GM21381 (cell line): ENCODE data around the gene ZNF554.

ENCODE experiments used
- ATAC-seq: cut with Tn5 transposase; IDR thresholded peaks from one replicate; pipeline ENCODE4 v1.9.1; 2021; ENCODE audit warnings: mild to moderate bottlenecking, moderate library complexity; ENCODE audit not compliant: unreplicated experiment

The ZNF554 gene

GRCh38 chr19:2824129-2824528, 4.5 kb downstream of the ZNF554 start:
- ATAC-seq, result no peak

GRCh38 chr19:2827022-2827421, 7.4 kb downstream of the ZNF554 start:
- no peak for ATAC-seq

- no peak for ATAC-seq
These were observed 8.3 kb downstream of the ZNF554 start for GRCh38 chr19:2827840-2828489.

GRCh38 chr19:2834294-2834871, 14.7 kb downstream of the ZNF554 start:
- no peak for ATAC-seq

- no peak for ATAC-seq
These were observed 17.8 kb downstream of the ZNF554 start for GRCh38 chr19:2837430-2837829.

GRCh38 chr19:2840794-2841791, 21.4 kb downstream of the ZNF554 start, which contains the start of gene ZNF555:
Gene ZNF555 (plus strand): TSS chr19:2841475. CDS start chr19:2841573, 98 bp downstream.
- peak; percentile 95 for ATAC-seq

- peak; percentile 15 for ATAC-seq
These were observed 22.3 kb downstream of the ZNF554 start for GRCh38 chr19:2841855-2842574.

- no peak for ATAC-seq
These were observed 25.4 kb downstream of the ZNF554 start for GRCh38 chr19:2845107-2845506.

GRCh38 chr19:2846180-2846894, 26.7 kb downstream of the ZNF554 start:
- no peak for ATAC-seq

GRCh38 chr19:2847507-2847906, 27.8 kb downstream of the ZNF554 start:
- ATAC-seq, result no peak

GRCh38 chr19:2848616-2849015, 28.9 kb downstream of the ZNF554 start:
- no peak for ATAC-seq

- ATAC-seq, result no peak
These were observed 30.7 kb downstream of the ZNF554 start for GRCh38 chr19:2850256-2850925.

GRCh38 chr19:2852598-2852997, 32.9 kb downstream of the ZNF554 start:
- no peak for ATAC-seq

GRCh38 chr19:2853015-2853606, 33.4 kb downstream of the ZNF554 start:
- ATAC-seq, result no peak

- no peak for ATAC-seq
These were observed 35.2 kb downstream of the ZNF554 start for GRCh38 chr19:2854849-2855248.

GRCh38 chr19:2856457-2857050, 36.9 kb downstream of the ZNF554 start:
- no peak for ATAC-seq

- no peak for ATAC-seq
These were observed 39.2 kb downstream of the ZNF554 start for GRCh38 chr19:2858864-2859263.

- ATAC-seq, result no peak
These were observed 44.1 kb downstream of the ZNF554 start for GRCh38 chr19:2863816-2864215.
